Esophagus squamous epithelium (tissue), 4 donors: Measurements from ENCODE around the gene DENND4C.

Experiments
- CTCF ChIP-seq, 6 experiments: fragments of 450-650 bp in 4 of 6; fragments of 200-600 bp in 2 of 6; sonication (generic) in 2 of 6; IDR thresholded peaks; one replicate each; pipeline ENCODE4 v1.5.1; 2016 to 2019; ENCODE audit warnings: antibody characterized with exemption in 6 of 6, mild to moderate bottlenecking in 4 of 6, moderate library complexity in 4 of 6
- POLR2A ChIP-seq, 4 donors: fragments of 450-650 bp; IDR thresholded peaks; one replicate each; pipeline ENCODE4 v1.6.1; 2017; ENCODE audit warnings: antibody characterized with exemption in 4 of 4, mild to moderate bottlenecking in 4 of 4, moderate library complexity in 3 of 4

GRCh38 chr9:19188771-19189170 lies 41.7 kb upstream of the DENND4C start:
- no peak for TF ChIP-seq CTCF (IDR thresholded peaks at IDR 0.05)
- no peak for TF ChIP-seq POLR2A (IDR thresholded peaks at IDR 0.05)
